ENCODE measurements around the gene TEKT4. TPM values are rescaled to one million over a fixed set of nuclear protein-coding genes. Genes with fewer than 3 reads are reported as not detected.

TEKT4 gene
- total and polyA plus RNA-seq, 2 of the 13 experiments (the other 11 are each of a cell fraction or from before 2014, with no cell fraction given) = not detected

DNA sequence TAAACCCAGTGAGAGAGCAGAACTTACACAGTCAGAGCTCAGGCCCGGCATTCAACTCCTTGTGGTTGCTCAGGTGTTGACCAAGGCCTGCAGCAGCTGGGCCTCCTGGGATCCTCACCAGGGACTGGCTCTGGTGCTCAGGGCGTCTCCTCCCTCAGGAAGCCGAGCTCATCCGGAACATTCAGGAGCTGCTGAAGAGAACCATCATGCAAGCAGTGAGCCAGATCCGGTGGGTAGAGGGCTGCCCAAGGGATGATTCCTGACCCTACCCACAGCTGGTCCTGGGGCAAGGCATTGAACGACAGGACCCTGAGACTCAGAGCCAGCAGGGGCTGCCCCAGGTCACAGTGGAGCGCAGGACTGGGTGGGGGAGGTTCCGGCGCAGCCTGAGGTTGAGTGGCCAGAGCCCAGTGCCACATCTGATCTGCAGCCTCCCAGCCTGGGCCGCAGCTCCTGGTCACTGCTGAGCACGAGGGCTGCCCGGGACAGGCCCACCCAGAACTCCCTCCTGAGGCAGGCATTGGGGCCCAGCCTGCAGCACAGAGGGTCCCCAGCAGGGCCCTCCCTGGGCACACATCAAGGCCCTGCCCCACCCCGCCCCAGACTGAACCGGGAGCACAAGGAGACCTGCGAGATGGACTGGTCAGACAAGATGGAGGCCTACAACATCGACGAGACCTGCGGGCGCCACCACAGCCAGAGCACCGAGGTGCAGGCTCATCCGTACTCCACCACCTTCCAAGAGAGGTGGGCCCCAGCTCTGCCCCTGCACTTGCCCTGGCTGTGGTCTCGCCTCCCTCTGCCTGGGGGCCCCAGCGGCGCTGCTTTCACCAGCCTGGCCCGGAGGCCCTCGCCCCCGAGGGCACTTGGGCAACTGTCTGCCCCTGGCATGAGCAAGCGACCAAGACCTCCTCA, 2.4 kb downstream of the TEKT4 start (continued):
- TF ChIP-seq, protein P1, sequence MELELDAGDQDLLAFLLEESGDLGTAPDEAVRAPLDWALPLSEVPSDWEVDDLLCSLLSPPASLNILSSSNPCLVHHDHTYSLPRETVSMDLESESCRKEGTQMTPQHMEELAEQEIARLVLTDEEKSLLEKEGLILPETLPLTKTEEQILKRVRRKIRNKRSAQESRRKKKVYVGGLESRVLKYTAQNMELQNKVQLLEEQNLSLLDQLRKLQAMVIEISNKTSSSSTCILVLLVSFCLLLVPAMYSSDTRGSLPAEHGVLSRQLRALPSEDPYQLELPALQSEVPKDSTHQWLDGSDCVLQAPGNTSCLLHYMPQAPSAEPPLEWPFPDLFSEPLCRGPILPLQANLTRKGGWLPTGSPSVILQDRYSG (CRISPR knock-in tag; IDR thresholded peaks at IDR 0.05) = no peak

DNA sequence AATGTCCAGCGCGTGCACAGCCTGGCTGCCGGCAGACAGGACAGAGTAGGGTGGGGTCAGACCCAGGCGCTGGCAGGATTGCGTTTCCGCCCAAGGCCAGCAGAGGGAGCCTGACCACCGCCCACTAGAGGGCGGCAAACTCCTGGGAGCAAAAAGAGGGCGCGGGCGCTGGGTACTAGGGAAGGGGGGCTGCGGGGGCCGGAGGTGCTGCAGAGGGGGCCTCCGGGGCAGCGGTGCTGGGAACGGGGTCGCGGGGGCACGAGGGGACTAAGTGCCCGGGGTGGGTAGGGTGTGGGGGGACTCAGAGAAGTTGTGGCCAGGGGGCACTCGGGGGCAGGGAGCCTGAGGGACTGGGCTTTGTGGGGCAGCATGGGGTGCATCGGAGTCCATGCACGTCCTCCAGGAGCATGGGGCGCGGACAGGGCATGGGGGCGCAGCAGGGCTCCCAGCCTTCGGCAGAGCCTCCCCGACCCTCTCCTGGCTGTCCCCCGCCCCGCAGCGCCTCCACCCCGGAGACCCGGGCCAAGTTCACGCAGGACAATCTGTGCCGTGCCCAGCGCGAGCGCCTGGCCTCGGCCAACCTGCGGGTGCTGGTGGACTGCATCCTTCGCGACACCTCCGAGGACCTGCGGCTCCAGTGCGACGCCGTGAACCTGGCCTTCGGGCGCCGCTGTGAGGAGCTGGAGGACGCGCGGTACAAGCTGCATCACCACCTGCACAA, 3.2 kb downstream of the TEKT4 start:
- H3K27ac ChIP-seq (ENCODE audit: extremely low read length, insufficient read depth, low read length) = no peak overlapping the region
- H3K79me2 ChIP-seq (ENCODE audit: insufficient read depth, low read length) = no peaks in the 10 kb centered on the region
- no peaks in the 10 kb centered on the region for H3K4me1 ChIP-seq (ENCODE audit: insufficient read depth, low read length)
- H2AFZ ChIP-seq (ENCODE audit: low read length) = no peak overlapping the region
- H3K9me3 ChIP-seq (ENCODE audit: low read length) = no peaks in the 10 kb centered on the region
- CTCF ChIA-PET (ENCODE audit: low intra/inter-chr PET ratio, low total read pairs) = interaction anchor here (1.6 kb wide), 1 partner anchor 82 kb away, joined by 15 read pairs; no protein-coding TSS in a partner anchor
- H3K27me3 ChIP-seq (ENCODE audit: control insufficient read depth in 1 of 2, insufficient read depth in 2 of 2, low read length in 2 of 2) = peaks cover 6 to 39% of the 10 kb centered on the region in 2 experiments; a peak in 4 of 5 replicates
- intact Hi-C loops (cut with micrococcal nuclease; ENCODE audit: unreplicated experiment) (loop anchor here (2.0 kb wide), 1 partner anchor 82 kb away; no protein-coding TSS in a partner anchor), in situ Hi-C loops (cut with HindIII; ENCODE audit: extremely low pct_ligation_motif_present, low pct_unique_long_range_greater_than_20kb) (no loop called here)
- WGBS (ENCODE audit: low lambda C conversion rate) = 15% methylated on average over 24 of the region's 53 CpGs
- no peak overlapping the region for H3K9ac ChIP-seq (ENCODE audit: insufficient read depth, low read depth, low read length)
- no peak overlapping the region for H3K4me3 ChIP-seq (replicated peaks in 1 of 3; ENCODE audit: insufficient read depth in 1 of 3, low read depth in 2 of 3, low read length in 3 of 3)
- no TSS peak for BruUV-seq (replicated peaks)
- H4K20me1 ChIP-seq (ENCODE audit: insufficient read depth, low read length) = peaks cover 2% of the 10 kb centered on the region; the same call in 1 of the 2 replicates
- POLR2A ChIA-PET = no interaction called here
- DNase-seq (ENCODE audit: low spot score) = peak; percentile 50
- no peak overlapping the region for H3K4me2 ChIP-seq (ENCODE audit: low read depth, low read length)
- peak; percentile 95 for ATAC-seq
- no peaks in the 10 kb centered on the region for H3K36me3 ChIP-seq (replicated peaks in 1 of 2; ENCODE audit: control insufficient read depth in 1 of 2, insufficient read depth in 2 of 2, low read length in 2 of 2)
- FAIRE-seq = peak; percentile 4
- TF ChIP-seq ZNF709 (CRISPR knock-in tag; IDR thresholded peaks at IDR 0.05) (no peak), AGO2 (optimal IDR thresholded peaks at IDR 0.05; ENCODE audit: low read depth, low read length) (no peak), KDM4B (CRISPR knock-in tag; IDR thresholded peaks at IDR 0.05) (no peak), RARA (CRISPR knock-in tag; IDR thresholded peaks at IDR 0.05) (no peak), ZNF331 (CRISPR knock-in tag; IDR thresholded peaks at IDR 0.05) (no peak), ZNF616 (CRISPR knock-in tag; IDR thresholded peaks at IDR 0.05; ENCODE audit: low read depth) (no peak), ZNF121 (CRISPR knock-in tag; IDR thresholded peaks at IDR 0.05) (0 out of 2 replicates have a peak, but pooled peaks have one; percentile 10), KDM6A (CRISPR knock-in tag; IDR thresholded peaks at IDR 0.05; ENCODE audit: low read depth) (no peak), JUND (CRISPR knock-in tag; IDR thresholded peaks at IDR 0.05) (no peak), ZNF230 (CRISPR knock-in tag; IDR thresholded peaks at IDR 0.05) (0 out of 2 replicates have a peak, but pooled peaks have one; percentile 3), BORCS8-MEF2B (CRISPR knock-in tag; IDR thresholded peaks at IDR 0.05) (no peak)
- TF ChIP-seq, protein P2, sequence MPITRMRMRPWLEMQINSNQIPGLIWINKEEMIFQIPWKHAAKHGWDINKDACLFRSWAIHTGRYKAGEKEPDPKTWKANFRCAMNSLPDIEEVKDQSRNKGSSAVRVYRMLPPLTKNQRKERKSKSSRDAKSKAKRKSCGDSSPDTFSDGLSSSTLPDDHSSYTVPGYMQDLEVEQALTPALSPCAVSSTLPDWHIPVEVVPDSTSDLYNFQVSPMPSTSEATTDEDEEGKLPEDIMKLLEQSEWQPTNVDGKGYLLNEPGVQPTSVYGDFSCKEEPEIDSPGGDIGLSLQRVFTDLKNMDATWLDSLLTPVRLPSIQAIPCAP (CRISPR knock-in tag; IDR thresholded peaks at IDR 0.05; ENCODE audit: low read depth) = no peak
- TF ChIP-seq, protein P3, sequence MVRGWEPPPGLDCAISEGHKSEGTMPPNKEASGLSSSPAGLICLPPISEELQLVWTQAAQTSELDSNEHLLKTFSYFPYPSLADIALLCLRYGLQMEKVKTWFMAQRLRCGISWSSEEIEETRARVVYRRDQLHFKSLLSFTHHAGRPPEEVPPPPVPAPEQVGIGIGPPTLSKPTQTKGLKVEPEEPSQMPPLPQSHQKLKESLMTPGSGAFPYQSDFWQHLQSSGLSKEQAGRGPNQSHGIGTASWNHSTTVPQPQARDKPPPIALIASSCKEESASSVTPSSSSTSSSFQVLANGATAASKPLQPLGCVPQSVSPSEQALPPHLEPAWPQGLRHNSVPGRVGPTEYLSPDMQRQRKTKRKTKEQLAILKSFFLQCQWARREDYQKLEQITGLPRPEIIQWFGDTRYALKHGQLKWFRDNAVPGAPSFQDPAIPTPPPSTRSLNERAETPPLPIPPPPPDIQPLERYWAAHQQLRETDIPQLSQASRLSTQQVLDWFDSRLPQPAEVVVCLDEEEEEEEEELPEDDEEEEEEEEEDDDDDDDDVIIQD (CRISPR knock-in tag; IDR thresholded peaks at IDR 0.05; ENCODE audit: low read depth) = no peak
- TF ChIP-seq, protein P4, sequence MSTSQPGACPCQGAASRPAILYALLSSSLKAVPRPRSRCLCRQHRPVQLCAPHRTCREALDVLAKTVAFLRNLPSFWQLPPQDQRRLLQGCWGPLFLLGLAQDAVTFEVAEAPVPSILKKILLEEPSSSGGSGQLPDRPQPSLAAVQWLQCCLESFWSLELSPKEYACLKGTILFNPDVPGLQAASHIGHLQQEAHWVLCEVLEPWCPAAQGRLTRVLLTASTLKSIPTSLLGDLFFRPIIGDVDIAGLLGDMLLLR (CRISPR knock-in tag; IDR thresholded peaks at IDR 0.05) = peak; percentile 24; the same call in 1 of the 2 replicates
- TF ChIP-seq, protein P5, sequence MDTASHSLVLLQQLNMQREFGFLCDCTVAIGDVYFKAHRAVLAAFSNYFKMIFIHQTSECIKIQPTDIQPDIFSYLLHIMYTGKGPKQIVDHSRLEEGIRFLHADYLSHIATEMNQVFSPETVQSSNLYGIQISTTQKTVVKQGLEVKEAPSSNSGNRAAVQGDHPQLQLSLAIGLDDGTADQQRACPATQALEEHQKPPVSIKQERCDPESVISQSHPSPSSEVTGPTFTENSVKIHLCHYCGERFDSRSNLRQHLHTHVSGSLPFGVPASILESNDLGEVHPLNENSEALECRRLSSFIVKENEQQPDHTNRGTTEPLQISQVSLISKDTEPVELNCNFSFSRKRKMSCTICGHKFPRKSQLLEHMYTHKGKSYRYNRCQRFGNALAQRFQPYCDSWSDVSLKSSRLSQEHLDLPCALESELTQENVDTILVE (CRISPR knock-in tag; IDR thresholded peaks at IDR 0.05) = no peak

All from HepG2 (cell line).